ENCODE measurements around the gene UQCC2. TPM values are rescaled to one million over a fixed set of nuclear protein-coding genes. Genes with fewer than 3 reads are reported as not detected.
A peak's percentile ranks its signal among the peaks of the same experiment; 100 is the strongest.

UQCC2 gene
- total RNA-seq, 4 donors from 2014 or later = 4.6 to 19.6 (median 6.9) TPM

DNA sequence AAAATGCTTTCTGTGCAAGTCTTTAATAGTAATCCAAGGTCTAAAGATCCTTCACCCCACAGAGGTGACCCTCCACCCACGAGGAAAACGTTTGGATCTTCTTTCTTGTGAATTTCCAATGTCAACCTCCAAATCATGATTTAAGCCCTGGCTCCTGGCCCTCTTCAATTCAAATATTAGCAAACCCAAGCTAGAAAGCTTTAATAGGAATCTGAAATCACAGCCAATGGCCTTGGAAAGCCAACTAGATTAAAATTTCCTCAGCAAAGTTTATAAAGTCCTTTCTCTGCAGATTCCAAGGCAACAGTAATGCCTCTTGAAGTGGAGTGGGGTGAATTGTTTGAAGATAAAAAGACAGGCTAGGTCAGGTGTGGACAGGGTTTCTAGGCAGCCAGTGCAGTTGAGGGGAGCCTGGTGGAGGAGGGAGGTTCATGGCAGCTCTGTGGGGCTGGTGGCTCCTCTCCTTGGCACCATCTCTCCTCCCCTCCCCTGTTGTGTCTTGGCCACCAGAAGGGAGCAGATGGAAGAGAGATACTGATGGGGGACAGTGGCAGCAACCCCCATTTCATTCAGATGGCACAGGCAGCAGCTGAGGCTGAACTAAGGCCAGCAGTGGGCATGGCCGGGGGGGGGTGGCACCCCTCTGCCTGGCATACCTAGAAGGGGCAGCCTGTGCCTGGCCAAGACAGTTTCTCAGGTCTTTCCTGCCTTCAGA, 12.0 kb upstream of the UQCC2 start:
- no peak overlapping the region for H3K27ac ChIP-seq
- DNase-seq = no peak

DNA sequence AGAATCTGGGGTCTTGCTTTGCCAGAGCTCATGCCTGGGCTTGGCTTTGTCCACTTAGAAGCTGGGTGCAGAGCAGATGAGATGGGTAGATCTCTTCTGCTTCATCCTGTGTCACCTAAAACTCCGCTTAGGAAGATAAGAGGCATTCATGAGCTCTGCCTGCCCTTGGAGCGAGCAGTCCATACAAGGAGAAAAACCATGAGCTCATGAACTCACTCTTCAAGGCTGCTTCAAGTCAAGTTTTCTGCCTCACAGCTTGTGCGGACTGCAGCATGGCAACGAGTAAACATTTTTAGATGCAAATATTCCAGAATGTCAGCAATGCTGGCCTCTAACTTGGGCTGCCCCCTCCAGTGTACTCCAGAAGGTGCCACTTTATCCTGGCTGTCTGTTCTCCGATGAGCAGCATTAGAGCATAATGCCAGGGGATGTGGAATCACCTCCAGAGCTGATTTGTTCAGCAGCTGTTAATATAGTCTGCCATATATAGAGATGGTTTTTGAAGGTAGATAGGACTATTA, 10.7 kb upstream of the UQCC2 start:
- TF ChIP-seq, protein P1, sequence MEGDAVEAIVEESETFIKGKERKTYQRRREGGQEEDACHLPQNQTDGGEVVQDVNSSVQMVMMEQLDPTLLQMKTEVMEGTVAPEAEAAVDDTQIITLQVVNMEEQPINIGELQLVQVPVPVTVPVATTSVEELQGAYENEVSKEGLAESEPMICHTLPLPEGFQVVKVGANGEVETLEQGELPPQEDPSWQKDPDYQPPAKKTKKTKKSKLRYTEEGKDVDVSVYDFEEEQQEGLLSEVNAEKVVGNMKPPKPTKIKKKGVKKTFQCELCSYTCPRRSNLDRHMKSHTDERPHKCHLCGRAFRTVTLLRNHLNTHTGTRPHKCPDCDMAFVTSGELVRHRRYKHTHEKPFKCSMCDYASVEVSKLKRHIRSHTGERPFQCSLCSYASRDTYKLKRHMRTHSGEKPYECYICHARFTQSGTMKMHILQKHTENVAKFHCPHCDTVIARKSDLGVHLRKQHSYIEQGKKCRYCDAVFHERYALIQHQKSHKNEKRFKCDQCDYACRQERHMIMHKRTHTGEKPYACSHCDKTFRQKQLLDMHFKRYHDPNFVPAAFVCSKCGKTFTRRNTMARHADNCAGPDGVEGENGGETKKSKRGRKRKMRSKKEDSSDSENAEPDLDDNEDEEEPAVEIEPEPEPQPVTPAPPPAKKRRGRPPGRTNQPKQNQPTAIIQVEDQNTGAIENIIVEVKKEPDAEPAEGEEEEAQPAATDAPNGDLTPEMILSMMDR (IDR thresholded peaks at IDR 0.05) = no peak
- no peak for TF ChIP-seq POLR2A (IDR thresholded peaks at IDR 0.05)
- Histone ChIP-seq H3K4me3 (no peak overlapping the region), H3K4me1 (peaks cover 0 to 10% (median 0%) of the 10 kb centered on the region in 4 donors), H3K36me3 (no peaks in the 10 kb centered on the region), H3K9me3 (no peaks in the 10 kb centered on the region), H3K27ac (peak overlapping the region in 1 of 4 donors; percentile 48), H3K27me3 (no peaks in the 10 kb centered on the region)
- DNase-seq = no peak

More for the DNA sequence above, 12.0 kb upstream of the UQCC2 start:
- TF ChIP-seq POLR2A (IDR thresholded peaks at IDR 0.05) = no peak
- TF ChIP-seq, protein P1 (IDR thresholded peaks at IDR 0.05) = no peak
- Histone ChIP-seq H3K4me1 (peaks cover 0 to 7% (median 0%) of the 10 kb centered on the region in 4 donors), H3K27me3 (no peaks in the 10 kb centered on the region), H3K36me3 (no peaks in the 10 kb centered on the region), H3K9me3 (no peaks in the 10 kb centered on the region), H3K4me3 (no peak overlapping the region)

DNA sequence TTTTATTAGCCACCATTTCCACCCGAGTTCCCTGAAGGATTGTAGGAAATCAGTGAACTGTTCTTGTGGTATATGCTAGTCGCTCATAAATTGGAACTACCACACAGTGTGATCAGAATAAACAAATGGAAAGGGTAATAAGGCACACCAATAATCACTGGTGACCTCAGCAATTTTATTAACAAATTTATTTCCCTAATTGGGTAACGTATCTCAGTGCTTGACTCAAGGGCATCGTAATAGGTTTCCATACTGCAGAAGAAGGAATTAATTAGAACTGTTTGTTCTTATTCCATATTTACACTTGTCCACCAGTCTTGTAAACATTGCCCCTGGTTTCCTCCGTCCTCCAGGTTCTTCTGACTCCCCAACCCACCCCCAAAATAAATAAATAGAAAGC, 10.0 kb upstream of the UQCC2 start:
- TF ChIP-seq, protein P1 (IDR thresholded peaks at IDR 0.05) = no peak
- TF ChIP-seq POLR2A (IDR thresholded peaks at IDR 0.05) = no peak
- no peak for DNase-seq

DNA sequence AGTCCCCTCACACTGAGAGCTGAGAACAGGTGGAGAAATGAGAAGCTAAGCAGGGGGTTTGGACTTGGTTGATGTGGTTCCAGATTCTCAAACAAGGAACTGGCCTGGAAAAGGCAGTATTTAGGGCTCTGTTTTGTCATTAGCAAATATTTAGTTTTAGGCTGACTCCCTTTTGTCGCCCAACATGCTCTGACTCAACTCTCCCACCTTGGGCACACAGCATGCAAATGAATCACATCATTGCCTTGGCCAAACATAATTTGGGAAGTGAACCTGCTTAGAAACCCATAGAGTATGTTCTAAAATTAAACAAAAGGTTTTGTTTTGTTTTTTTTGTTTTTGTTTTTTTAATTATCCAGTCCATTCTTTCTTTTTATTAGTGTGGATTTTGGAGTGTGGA, 9.5 kb upstream of the UQCC2 start:
- H3K27ac ChIP-seq = no peak overlapping the region
- H3K27me3 ChIP-seq = no peaks in the 10 kb centered on the region
- DNase-seq = no peak
- no peaks in the 10 kb centered on the region for H3K9me3 ChIP-seq
- H3K4me1 ChIP-seq = peaks cover 0 to 10% (median 0%) of the 10 kb centered on the region in 4 donors
- no peak overlapping the region for H3K4me3 ChIP-seq
- no peaks in the 10 kb centered on the region for H3K36me3 ChIP-seq
- TF ChIP-seq, protein P1 (IDR thresholded peaks at IDR 0.05) = no peak
- no peak for TF ChIP-seq POLR2A (IDR thresholded peaks at IDR 0.05)

More for the DNA sequence above, 10.0 kb upstream of the UQCC2 start:
- Histone ChIP-seq H3K4me3 (no peak overlapping the region), H3K4me1 (peaks cover 0 to 10% (median 0%) of the 10 kb centered on the region in 4 donors), H3K36me3 (no peaks in the 10 kb centered on the region), H3K9me3 (no peaks in the 10 kb centered on the region), H3K27me3 (no peaks in the 10 kb centered on the region), H3K27ac (peak overlapping the region in 1 of 4 donors; percentile 48)

DNA sequence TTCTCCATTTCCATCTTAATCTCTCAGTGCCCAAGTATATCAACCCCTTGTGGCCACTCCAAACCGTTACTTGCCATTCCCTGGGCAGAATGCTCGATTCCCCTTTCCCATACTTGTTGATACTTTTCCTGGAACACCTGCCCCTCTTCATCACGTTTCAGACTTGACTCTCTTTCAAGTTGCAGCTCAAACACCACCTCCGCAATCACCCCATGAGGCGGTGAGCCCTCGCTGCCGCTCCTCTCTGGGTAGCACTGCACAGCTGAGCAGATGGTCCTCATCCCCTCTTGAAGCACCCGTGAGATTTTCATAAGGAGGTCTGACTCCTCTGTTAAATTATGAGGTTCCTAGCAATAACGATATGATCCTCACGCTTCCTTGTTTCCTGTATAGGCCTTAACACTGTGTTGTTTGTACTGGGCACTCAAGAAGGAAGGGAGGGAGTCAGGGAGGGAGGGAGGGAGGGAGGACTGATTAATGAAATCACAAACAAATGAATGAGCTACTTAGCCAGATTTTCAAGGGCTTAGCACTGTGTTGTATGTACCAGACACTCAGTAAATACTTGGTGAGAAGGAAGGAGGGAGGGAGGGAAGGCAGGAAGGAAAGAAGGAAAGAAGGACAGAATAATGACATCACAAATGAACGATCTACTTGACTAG, 8.0 kb upstream of the UQCC2 start:
- Histone ChIP-seq H3K9me3 (no peaks in the 10 kb centered on the region), H3K4me3 (no peak overlapping the region), H3K27ac (peak overlapping the region in 1 of 4 donors; percentile 39), H3K4me1 (peaks cover 0 to 10% (median 0%) of the 10 kb centered on the region in 4 donors), H3K36me3 (no peaks in the 10 kb centered on the region), H3K27me3 (no peaks in the 10 kb centered on the region)
- TF ChIP-seq POLR2A (IDR thresholded peaks at IDR 0.05) = no peak
- TF ChIP-seq, protein P1 (IDR thresholded peaks at IDR 0.05) = no peak
- no peak for DNase-seq
